ENCODE data around the gene UNC5B. TPM values are rescaled to one million over a fixed set of nuclear protein-coding genes. Genes with fewer than 3 reads are reported as not detected.

The UNC5B gene
- total RNA-seq, 2 experiments from 2014 or later, result not detected

DNA sequence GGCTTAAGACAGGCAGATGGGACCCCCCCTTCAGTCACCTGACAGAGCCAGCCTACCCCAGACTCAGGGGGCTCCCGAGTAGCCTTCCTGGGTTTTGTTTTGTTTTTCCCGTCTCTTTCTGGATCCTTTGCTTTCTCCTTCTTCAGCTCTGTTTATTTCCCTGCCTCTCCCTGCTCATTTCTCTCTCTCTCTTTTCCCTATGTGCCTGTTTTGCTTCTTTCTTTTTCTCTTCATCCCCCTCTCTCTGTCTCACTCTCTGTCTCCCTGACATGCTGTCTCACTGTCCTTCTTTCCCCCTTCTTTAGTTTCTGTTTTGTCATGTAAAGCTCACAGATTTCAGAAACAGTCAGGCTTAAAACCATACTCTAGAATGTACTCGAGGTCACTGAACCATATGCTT lies 68.5 kb downstream of the UNC5B start:
- H3K4me3 Mint-ChIP-seq, result no peak overlapping the region
- H3K9me3 Mint-ChIP-seq, result no peaks in the 10 kb centered on the region
- no peak for DNase-seq
- no peaks in the 10 kb centered on the region for H3K27me3 Mint-ChIP-seq
- ChIA-PET POLR2A (no interaction called here), CTCF (interaction anchor here (1.4 kb wide), 1 partner anchor 10 kb away, joined by 4 read pairs; no protein-coding TSS in a partner anchor)
- H3K4me1 Mint-ChIP-seq, result no peaks in the 10 kb centered on the region
- H3K36me3 Mint-ChIP-seq (ENCODE audit: low read depth), result no peaks in the 10 kb centered on the region
- H3K27ac Mint-ChIP-seq, result no peak overlapping the region

DNA sequence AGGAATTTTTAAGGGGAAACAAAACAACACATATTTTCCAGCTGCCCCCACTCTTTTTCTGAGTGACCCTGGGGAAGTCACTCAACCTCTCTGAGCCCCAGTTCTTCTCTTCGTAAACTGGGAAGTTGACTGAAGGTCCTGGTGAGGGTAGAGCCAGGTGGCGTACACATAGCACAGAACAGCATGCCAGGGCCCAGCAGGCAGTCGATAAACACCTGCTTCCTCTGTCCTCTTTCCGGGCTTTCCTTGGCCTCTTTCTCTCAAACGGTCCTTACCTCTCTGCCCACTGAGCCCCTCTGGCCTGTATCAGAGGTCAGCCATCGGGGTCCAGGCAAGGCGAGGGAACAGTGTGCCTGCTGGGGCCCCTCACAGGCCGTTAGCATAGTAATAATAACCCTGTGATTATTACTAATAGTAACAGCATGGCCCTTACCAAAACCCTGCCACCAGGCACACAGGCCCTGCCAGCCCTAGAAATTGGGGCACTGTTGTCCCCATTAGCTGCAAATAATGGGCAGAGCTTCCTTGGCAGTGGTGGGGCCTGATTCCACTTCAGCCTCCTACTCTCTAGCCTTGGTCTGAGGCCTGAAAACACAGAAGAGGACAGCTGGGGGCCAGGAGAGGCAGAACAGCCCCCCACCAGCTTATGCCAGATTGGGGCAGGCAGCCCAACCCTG lies 69.4 kb downstream of the UNC5B start:
- Mint-ChIP-seq H3K4me3 (no peak overlapping the region), H3K36me3 (ENCODE audit: low read depth) (no peaks in the 10 kb centered on the region), H3K27ac (no peak overlapping the region), H3K27me3 (no peaks in the 10 kb centered on the region), H3K9me3 (no peaks in the 10 kb centered on the region), H3K4me1 (no peaks in the 10 kb centered on the region)
- DNase-seq, result no peak
- POLR2A ChIA-PET, result no interaction called here
- CTCF ChIA-PET, result interaction anchor here (0.6 kb wide), 1 partner anchor 13 kb away, joined by 3 read pairs; no protein-coding TSS in a partner anchor

DNA sequence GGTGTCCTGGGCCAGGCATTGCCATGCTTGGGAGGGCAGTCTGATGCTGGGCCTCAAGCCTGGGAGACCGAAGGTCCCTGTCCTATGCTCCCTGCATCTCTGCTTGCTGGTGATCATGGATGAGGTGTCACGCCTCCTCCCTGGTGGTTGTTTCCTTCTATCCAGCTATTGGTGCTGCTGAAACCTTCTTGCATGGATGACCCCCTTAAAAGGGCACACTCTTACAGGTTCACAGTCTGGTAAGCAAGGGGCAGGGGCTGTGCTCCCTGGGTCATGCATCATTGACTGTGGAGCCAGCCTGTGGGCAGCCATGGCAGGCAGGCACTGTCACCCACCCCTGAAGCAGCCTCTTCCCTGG lies 69.9 kb downstream of the UNC5B start:
- Mint-ChIP-seq H3K4me3 (no peak overlapping the region), H3K4me1 (no peaks in the 10 kb centered on the region), H3K27me3 (no peaks in the 10 kb centered on the region), H3K27ac (no peak overlapping the region), H3K36me3 (ENCODE audit: low read depth) (no peaks in the 10 kb centered on the region), H3K9me3 (no peaks in the 10 kb centered on the region)
- ChIA-PET CTCF (no interaction called here), POLR2A (no interaction called here)
- DNase-seq, result no peak

DNA sequence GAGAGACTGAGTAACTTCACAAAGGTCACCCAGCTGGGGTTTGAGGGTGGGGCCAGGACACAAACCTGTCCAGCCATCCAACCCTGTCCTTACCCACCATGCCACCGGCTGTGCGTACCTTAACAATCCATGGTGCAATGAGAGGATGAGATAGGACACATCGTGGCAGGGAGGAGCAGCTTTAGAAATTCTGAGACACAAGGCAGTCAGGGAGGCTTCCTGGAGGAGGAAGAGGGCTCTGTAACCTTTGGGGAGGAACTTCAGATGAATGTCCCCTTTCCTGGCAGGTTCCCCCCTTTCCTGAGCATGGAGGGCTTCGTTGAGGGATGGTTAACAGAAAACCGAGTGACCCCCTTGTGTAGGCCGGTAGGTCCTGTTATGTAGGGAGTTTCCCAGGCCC lies 71.0 kb downstream of the UNC5B start:
- ChIA-PET CTCF (no interaction called here), POLR2A (no interaction called here)
- no peaks in the 10 kb centered on the region for H3K9me3 Mint-ChIP-seq
- H3K4me1 Mint-ChIP-seq, result no peaks in the 10 kb centered on the region
- H3K27ac Mint-ChIP-seq, result no peak overlapping the region
- H3K27me3 Mint-ChIP-seq, result no peaks in the 10 kb centered on the region
- H3K36me3 Mint-ChIP-seq (ENCODE audit: low read depth), result no peaks in the 10 kb centered on the region
- H3K4me3 Mint-ChIP-seq, result no peak overlapping the region
- DNase-seq, result no peak

DNA sequence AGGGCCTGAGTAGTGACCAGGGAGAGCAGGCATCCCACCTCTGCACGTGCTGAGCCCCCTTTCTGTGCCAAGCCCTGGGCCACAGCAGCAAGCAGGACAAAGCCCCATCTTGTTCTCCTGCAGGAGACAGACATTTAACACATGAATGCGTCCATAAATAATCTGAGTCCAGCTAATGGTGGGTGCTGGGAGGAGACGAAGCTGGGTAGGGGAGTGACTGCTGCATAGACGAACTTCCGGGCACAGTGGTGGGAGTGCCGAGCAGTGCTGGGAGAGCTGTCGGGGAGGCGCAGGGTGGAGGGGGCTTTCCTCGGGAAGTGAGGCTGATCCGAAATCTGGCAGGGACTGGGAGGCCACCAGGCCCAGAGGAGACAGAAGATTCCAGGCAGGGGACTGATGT lies 71.5 kb downstream of the UNC5B start:
- H3K4me1 Mint-ChIP-seq, result no peaks in the 10 kb centered on the region
- H3K27ac Mint-ChIP-seq, result no peak overlapping the region
- CTCF ChIA-PET, result no interaction called here
- H3K27me3 Mint-ChIP-seq, result no peaks in the 10 kb centered on the region
- no peaks in the 10 kb centered on the region for H3K9me3 Mint-ChIP-seq
- no peak overlapping the region for H3K4me3 Mint-ChIP-seq
- DNase-seq, result no peak
- H3K36me3 Mint-ChIP-seq (ENCODE audit: low read depth), result no peaks in the 10 kb centered on the region
- POLR2A ChIA-PET, result no interaction called here

DNA sequence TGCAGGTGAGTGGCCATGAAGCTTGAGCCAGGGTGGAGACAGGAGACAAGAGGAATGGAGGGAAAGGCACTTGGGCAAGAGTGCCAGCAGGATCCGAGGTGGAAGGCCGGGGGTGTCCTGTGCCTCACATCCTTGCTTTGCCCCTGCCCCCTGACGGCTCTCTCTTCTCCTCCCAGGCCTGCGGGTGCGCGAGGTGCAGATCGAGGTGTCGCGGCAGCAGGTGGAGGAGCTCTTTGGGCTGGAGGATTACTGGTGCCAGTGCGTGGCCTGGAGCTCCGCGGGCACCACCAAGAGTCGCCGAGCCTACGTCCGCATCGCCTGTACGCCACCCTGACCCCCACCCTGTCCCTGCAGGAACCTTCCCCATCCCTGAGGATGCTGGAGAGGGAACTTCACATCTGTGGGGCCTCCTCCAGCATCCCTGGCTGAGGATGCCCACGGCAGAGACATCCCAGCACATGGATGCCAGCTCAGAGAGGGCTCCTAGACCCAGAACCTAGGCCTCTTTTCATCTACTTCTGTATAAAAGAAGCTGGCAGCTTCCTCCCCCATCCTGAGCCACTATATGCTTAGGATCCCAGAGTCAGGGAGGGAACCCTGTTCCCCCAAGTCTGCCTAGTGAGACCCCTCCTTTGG lies 72.3 kb downstream of the UNC5B start:
- H3K9me3 Mint-ChIP-seq, result no peaks in the 10 kb centered on the region
- no peaks in the 10 kb centered on the region for H3K4me1 Mint-ChIP-seq
- CTCF ChIA-PET, result interaction anchor here (0.7 to 2.0 kb wide), 3 partner anchors 14 to 360 kb away, joined by 3 to 7 read pairs (median 6); no protein-coding TSS in a partner anchor
- no peaks in the 10 kb centered on the region for H3K27me3 Mint-ChIP-seq
- H3K27ac Mint-ChIP-seq, result no peak overlapping the region
- no peaks in the 10 kb centered on the region for H3K36me3 Mint-ChIP-seq (ENCODE audit: low read depth)
- H3K4me3 Mint-ChIP-seq, result no peak overlapping the region
- POLR2A ChIA-PET, result no interaction called here
- no peak for DNase-seq

DNA sequence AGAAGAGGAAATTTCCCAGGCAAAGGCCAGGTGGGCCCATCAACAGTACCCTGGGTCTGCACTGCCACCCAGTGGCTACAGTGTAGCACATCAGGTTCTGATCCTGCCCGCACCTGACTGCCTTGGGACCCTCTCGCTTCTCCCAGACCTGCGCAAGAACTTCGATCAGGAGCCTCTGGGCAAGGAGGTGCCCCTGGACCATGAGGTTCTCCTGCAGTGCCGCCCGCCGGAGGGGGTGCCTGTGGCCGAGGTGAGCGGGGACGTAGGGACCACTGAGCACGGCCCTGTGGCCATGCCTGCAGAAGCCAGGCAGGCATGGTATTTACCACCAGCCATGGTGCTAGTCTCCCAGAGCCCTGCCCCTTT lies 72.8 kb downstream of the UNC5B start:
- Mint-ChIP-seq H3K27ac (no peak overlapping the region), H3K4me1 (no peaks in the 10 kb centered on the region), H3K36me3 (ENCODE audit: low read depth) (no peaks in the 10 kb centered on the region), H3K9me3 (no peaks in the 10 kb centered on the region), H3K27me3 (no peaks in the 10 kb centered on the region), H3K4me3 (no peak overlapping the region)
- POLR2A ChIA-PET, result no interaction called here
- CTCF ChIA-PET, result interaction anchor here (0.7 to 2.0 kb wide), 3 partner anchors 14 to 361 kb away, joined by 3 to 7 read pairs (median 6); no protein-coding TSS in a partner anchor
- DNase-seq, result peak; percentile 25

DNA sequence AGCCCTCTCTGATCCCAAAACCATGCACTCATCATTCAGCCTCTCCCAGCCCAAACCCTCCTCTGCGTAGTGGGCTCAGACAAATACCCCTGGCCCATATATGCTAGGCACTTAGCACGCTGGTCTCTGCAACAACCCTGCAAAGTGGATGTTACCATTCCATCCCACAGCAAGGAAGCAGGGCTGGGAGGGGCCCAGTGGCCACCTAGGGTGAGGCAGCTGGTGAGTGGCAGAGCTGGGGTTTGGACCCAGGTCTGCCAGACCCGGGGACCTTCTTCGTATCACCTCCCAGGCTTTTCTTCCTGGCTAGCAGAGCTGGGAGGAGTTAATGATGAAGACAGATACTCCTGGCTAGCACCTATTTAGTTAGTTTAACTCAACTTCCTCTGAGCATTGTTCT lies 73.6 kb downstream of the UNC5B start:
- H3K36me3 Mint-ChIP-seq (ENCODE audit: low read depth), result no peaks in the 10 kb centered on the region
- no peaks in the 10 kb centered on the region for H3K9me3 Mint-ChIP-seq
- H3K27ac Mint-ChIP-seq, result no peak overlapping the region
- H3K4me3 Mint-ChIP-seq, result no peak overlapping the region
- POLR2A ChIA-PET, result no interaction called here
- DNase-seq, result no peak
- CTCF ChIA-PET, result interaction anchor here (2.0 kb wide), 1 partner anchor 361 kb away, joined by 6 read pairs; no protein-coding TSS in a partner anchor
- H3K4me1 Mint-ChIP-seq, result no peaks in the 10 kb centered on the region
- H3K27me3 Mint-ChIP-seq, result no peaks in the 10 kb centered on the region

DNA sequence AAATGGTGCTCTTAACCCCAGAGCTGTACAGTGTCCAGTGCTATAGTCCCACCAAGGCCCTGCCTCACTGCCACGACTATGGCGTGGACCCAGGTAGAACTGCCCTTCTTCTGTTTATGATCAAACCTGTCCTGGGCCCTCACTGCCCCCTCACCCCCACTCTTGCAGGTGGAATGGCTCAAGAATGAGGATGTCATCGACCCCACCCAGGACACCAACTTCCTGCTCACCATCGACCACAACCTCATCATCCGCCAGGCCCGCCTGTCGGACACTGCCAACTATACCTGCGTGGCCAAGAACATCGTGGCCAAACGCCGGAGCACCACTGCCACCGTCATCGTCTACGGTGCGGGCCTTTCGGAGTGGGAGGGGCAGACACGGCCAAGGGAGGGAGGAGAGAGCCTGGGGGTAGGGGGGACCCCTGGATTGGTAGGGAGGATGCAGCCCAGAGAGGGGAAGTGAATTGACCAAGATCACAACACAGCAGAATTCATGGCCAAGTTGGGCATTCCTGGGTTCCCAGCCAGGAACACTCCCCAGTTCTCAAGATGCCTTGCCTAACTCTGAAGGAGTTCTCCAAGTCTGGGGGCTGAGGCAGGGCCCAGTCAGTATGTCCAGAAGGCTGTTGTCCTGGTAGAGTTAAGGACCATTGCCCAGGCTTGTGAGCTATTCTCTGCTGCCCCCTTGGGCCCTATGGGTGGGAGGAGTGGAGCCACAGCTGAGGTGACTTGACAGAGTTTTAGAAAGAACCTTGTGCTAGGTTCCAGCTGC lies 74.3 kb downstream of the UNC5B start:
- H3K27me3 Mint-ChIP-seq, result no peaks in the 10 kb centered on the region
- H3K4me3 Mint-ChIP-seq, result no peak overlapping the region
- H3K9me3 Mint-ChIP-seq, result no peaks in the 10 kb centered on the region
- DNase-seq, result no peak
- POLR2A ChIA-PET, result no interaction called here
- H3K36me3 Mint-ChIP-seq (ENCODE audit: low read depth), result no peaks in the 10 kb centered on the region
- no peak overlapping the region for H3K27ac Mint-ChIP-seq
- CTCF ChIA-PET, result no interaction called here
- H3K4me1 Mint-ChIP-seq, result no peaks in the 10 kb centered on the region

DNA sequence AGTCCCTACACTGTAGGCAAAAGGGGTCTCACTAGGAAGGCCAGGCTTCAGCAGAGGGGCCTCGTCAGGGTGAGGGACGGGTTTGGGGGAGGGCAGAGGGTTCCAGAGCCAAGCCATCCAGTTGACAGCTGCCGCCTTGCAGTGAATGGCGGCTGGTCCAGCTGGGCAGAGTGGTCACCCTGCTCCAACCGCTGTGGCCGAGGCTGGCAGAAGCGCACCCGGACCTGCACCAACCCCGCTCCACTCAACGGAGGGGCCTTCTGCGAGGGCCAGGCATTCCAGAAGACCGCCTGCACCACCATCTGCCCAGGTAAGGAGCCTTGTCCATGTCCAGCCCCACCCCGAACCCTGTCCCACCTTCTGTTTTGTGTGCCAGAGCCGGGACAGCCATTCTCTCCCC lies 75.1 kb downstream of the UNC5B start:
- POLR2A ChIA-PET, result no interaction called here
- Mint-ChIP-seq H3K4me3 (no peak overlapping the region), H3K27ac (no peak overlapping the region), H3K4me1 (no peaks in the 10 kb centered on the region), H3K36me3 (ENCODE audit: low read depth) (no peaks in the 10 kb centered on the region), H3K9me3 (no peaks in the 10 kb centered on the region), H3K27me3 (no peaks in the 10 kb centered on the region)
- CTCF ChIA-PET, result no interaction called here
- no peak for DNase-seq

DNA sequence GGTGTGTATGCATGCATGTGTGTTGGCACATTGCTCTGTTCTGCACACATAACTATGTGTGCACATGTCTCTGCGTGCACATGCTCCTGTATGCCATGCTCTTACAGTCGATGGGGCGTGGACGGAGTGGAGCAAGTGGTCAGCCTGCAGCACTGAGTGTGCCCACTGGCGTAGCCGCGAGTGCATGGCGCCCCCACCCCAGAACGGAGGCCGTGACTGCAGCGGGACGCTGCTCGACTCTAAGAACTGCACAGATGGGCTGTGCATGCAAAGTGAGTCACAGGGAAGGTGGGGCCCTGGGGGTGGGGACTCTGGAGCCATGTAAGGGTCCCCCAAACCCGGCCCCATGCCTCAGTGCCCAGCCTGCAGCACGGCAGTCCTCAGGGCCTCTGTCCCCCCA lies 76.1 kb downstream of the UNC5B start:
- DNase-seq, result no peak
- Mint-ChIP-seq H3K9me3 (no peaks in the 10 kb centered on the region), H3K27me3 (no peaks in the 10 kb centered on the region), H3K4me3 (no peak overlapping the region), H3K36me3 (ENCODE audit: low read depth) (no peaks in the 10 kb centered on the region), H3K27ac (no peak overlapping the region), H3K4me1 (no peaks in the 10 kb centered on the region)
- ChIA-PET CTCF (no interaction called here), POLR2A (no interaction called here)

DNA sequence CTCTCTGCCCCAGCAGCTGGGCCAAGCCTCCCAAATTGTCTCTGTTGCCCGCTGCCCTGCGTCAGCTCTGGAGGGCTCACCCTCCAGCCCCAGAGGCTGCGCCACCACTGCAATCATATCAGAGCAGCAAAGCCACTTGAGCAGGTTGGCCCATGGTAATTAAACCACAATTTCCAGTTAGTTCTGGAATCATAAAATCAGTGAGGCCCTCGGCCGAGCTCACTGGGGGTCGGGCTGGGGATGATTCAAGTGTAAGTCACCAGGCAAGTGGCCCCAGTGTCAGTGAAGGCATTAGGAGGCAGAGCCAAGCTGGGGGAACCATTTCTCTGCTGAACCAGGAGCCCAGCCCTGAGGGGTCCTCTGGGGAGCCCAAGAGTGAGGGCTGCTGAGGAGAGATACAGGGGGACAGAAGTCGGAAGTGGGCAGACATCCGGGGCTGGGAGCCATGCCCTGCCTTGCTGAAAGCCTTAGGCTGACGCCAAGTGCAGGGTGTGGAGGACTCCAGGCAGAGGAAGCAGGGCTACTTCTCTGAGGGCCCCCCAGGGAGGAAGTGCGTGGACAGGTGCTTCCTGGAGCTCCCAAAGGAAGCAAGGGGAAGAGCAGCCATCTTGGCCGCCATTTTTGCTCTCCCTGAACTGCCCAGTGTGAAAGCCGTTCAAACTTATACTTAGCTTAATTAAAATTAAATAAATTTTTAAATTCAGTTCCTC lies 77.2 kb downstream of the UNC5B start:
- no peak overlapping the region for H3K4me3 Mint-ChIP-seq
- DNase-seq, result no peak
- H3K9me3 Mint-ChIP-seq, result no peaks in the 10 kb centered on the region
- H3K27ac Mint-ChIP-seq, result no peak overlapping the region
- POLR2A ChIA-PET, result no interaction called here
- no peaks in the 10 kb centered on the region for H3K4me1 Mint-ChIP-seq
- H3K27me3 Mint-ChIP-seq, result no peaks in the 10 kb centered on the region
- no peaks in the 10 kb centered on the region for H3K36me3 Mint-ChIP-seq (ENCODE audit: low read depth)
- CTCF ChIA-PET, result no interaction called here

DNA sequence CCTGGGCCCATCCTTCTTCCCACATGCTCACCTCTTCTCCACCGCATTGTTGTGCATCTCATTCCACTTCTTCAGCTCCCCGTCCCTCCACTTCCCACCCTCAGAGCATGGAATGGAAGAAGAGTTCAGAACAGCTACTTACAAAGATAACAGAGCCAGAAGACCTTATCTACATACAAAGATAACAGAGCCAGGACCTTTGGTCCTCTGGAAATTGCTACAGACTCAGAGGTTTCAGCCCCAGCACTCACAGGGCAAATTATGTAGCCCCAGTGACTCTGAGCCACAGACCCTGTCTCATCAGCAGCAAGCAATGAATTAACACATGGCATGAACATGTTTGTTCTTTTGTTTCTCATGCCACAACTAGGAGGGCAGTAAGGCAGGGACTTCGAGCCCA lies 78.0 kb downstream of the UNC5B start:
- Mint-ChIP-seq H3K4me1 (no peaks in the 10 kb centered on the region), H3K27me3 (no peaks in the 10 kb centered on the region), H3K36me3 (ENCODE audit: low read depth) (no peaks in the 10 kb centered on the region), H3K27ac (no peak overlapping the region), H3K9me3 (no peaks in the 10 kb centered on the region), H3K4me3 (no peak overlapping the region)
- ChIA-PET POLR2A (no interaction called here), CTCF (no interaction called here)
- DNase-seq, result no peak
